Measurements from ENCODE around the gene DPEP2. TPM values are rescaled to one million over a fixed set of nuclear protein-coding genes. Genes with fewer than 3 reads are reported as not detected.
"Not testable (repeated sequence)": the region's sequence is repeated elsewhere in the genome, so short reads cannot be mapped to it uniquely, and the experiment has no call there.

The DPEP2 gene
- total RNA-seq, 1 donor from 2014 or later, result not detected

DNA sequence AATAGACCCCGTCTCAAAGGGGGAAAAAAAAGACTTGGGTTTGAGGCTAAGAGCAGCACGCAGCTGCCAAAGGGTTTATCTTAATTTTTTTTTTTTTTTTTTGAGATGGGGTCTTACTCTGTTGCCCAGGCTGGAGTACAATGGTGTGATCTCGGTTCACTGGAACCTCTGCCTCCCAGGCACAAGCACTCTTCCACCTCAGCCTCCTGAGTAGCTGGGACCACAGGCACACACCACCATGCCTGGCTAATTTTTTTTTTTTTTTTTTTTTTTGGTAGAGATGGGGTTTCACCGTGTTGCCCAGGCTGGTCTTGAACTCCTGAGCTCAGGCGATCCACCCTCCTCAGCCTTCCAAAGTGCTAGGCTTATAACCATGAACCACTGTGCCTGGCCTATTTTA is 61.6 kb downstream of the DPEP2 start:
- DNase-seq (ENCODE audit: low read depth, low spot score), result not testable (repeated sequence)

Other genes with a start within 250 kb of the DPEP2 start
- gene RANBP10, start 192.9 kb downstream of the DPEP2 start, total RNA-seq, result 5.7 and 7.0 TPM in 2 replicates
- 0.20 and 0.60 TPM in 2 replicates for gene TSNAXIP1, start 192.6 kb downstream of the DPEP2 start, total RNA-seq
- gene THAP11, start 157.2 kb downstream of the DPEP2 start, total RNA-seq, result 34.2 and 56.6 TPM in 2 replicates
- 230 and 252 TPM in 2 replicates for gene NUTF2, start 152.6 kb downstream of the DPEP2 start, total RNA-seq
- 23.2 and 27.1 TPM in 2 replicates for gene CENPT, start 151.8 kb downstream of the DPEP2 start, total RNA-seq
- gene EDC4, start 126.4 kb downstream of the DPEP2 start, total RNA-seq, result 73.7 and 85.2 TPM in 2 replicates
- not detected in 2 replicates for gene NRN1L, start 114.6 kb downstream of the DPEP2 start, total RNA-seq
- 15.3 and 15.4 TPM in 2 replicates for gene PSKH1, start 106.2 kb downstream of the DPEP2 start, total RNA-seq
- 0.26 and 0.35 TPM in 2 replicates for gene CTRL, start 67.6 kb downstream of the DPEP2 start, total RNA-seq
- gene PSMB10, start 62.6 kb downstream of the DPEP2 start, total RNA-seq, result 58.8 and 87.0 TPM in 2 replicates
- gene LCAT, start 55.4 kb downstream of the DPEP2 start, total RNA-seq, result 2.1 and 3.8 TPM in 2 replicates
- gene SLC12A4, start 30.8 kb downstream of the DPEP2 start, total RNA-seq, result 57.2 and 73.1 TPM in 2 replicates
- gene DPEP3, start 19.0 kb downstream of the DPEP2 start, total RNA-seq, result not detected in 2 replicates
- not detected in 2 replicates for gene DPEP2NB, start 16.4 kb upstream of the DPEP2 start, total RNA-seq
- gene DDX28, start 23.7 kb upstream of the DPEP2 start, total RNA-seq, result 12.9 and 16.4 TPM in 2 replicates
- gene DUS2, start 23.8 kb upstream of the DPEP2 start, total RNA-seq, result 20.4 and 21.7 TPM in 2 replicates
- gene NFATC3, start 85.9 kb upstream of the DPEP2 start, total RNA-seq, result 11.0 and 13.8 TPM in 2 replicates
- 0.13 and 0.25 TPM in 2 replicates for gene ESRP2, start 236.6 kb upstream of the DPEP2 start, total RNA-seq
- gene PLA2G15, start 245.9 kb upstream of the DPEP2 start, total RNA-seq, result 16.6 and 24.5 TPM in 2 replicates

Data from pulmonary artery endothelial cell (primary cell).